IMR-90 (cell line): ENCODE results near the gene NOXO1.

Experiments
- CHD1 ChIP-seq: IDR thresholded peaks from 2 replicates; pipeline ENCODE4 v1.6.1; 2012; ENCODE audit warnings: low read depth, low read length, improper control_type of control experiment
- CTCF ChIP-seq: conservative IDR thresholded peaks from 2 replicates; pipeline ENCODE4 v1.5.1; 2012; ENCODE audit warnings: mild to moderate bottlenecking, low read depth, low read length, improper control_type of control experiment
- ELK1 ChIP-seq: fragments of 150-350 bp; IDR thresholded peaks from 2 replicates; pipeline ENCODE4 v1.6.1; 2016; ENCODE audit warnings: low read depth, mild to moderate bottlenecking, low read length, moderate library complexity, borderline replicate concordance
- MAFK ChIP-seq: IDR thresholded peaks from 2 replicates; pipeline ENCODE4 v1.6.1; 2012; ENCODE audit warnings: low read depth, low read length, improper control_type of control experiment
- POLR2A ChIP-seq: IDR thresholded peaks from 2 replicates; pipeline ENCODE4 v1.6.1; 2012; ENCODE audit warnings: mild to moderate bottlenecking, low read depth, low read length

GRCh38 chr16:1950559-1950958, 30.7 kb downstream of the NOXO1 start:
- TF ChIP-seq CTCF = no peak
- TF ChIP-seq POLR2A = no peak
- no peak for TF ChIP-seq ELK1
- no peak for TF ChIP-seq MAFK
- TF ChIP-seq CHD1 = no peak
